Panc1 (cell line): ENCODE results near the gene RAB12. TPM values are rescaled to one million over a fixed set of nuclear protein-coding genes. Genes with fewer than 3 reads are reported as not detected.

Experiments used
- ATAC-seq: fragments of 200-7000 bp; cut with Tn5 transposase; 2 replicates; pipeline ENCODE4 v1.9.1; 2020; ENCODE audit warnings: mild to moderate bottlenecking, moderate library complexity
- BruUV-seq: library from RNA; stranded (reverse); fragments of 400-500 nt; replicated peaks from 2 replicates; lab custom pipeline; 2021; lab: Mats Ljungman, UMichigan
- CTCF ChIA-PET: fragments of 300-600 bp; sonication (Branson Sonifier 250); formaldehyde crosslinking; loops from one replicate; lab custom pipeline; 2022; ENCODE audit warnings: antibody characterized with exemption; lab: Charles Lee
- POLR2A ChIA-PET: fragments of 300-600 bp; sonication (Branson Sonifier 250); formaldehyde crosslinking; loops from one replicate; lab custom pipeline; 2022; ENCODE audit warnings: antibody characterized with exemption; lab: Charles Lee
- DNase-seq: peaks from one replicate; pipeline ENCODE4 v3.0.0-alpha.2; 2010; ENCODE audit warnings: low read depth, low spot score
- H3K27ac ChIP-seq: 2 replicates; pipeline ENCODE4 v1.5.1; 2011; ENCODE audit warnings: mild to moderate bottlenecking, low read length, inconsistent platforms
- H3K27me3 ChIP-seq: fragments of 200-500 bp; sonication (Bioruptor generic); 2 replicates; pipeline ENCODE4 v1.6.0; 2014; ENCODE audit warnings: low read length, inconsistent platforms; ENCODE audit not compliant: control insufficient read depth, insufficient read depth
- H3K36me3 ChIP-seq: fragments of 200-500 bp; sonication (Bioruptor generic); 2 replicates; pipeline ENCODE4 v1.5.1; 2014; ENCODE audit warnings: inconsistent platforms, mild to moderate bottlenecking, low read length, moderate library complexity; ENCODE audit not compliant: control insufficient read depth, insufficient read depth
- H3K4me1 ChIP-seq: 2 replicates; pipeline ENCODE4 v1.5.1; 2011; ENCODE audit warnings: inconsistent platforms, mild to moderate bottlenecking, low read length, moderate library complexity; ENCODE audit not compliant: control insufficient read depth, insufficient read depth
- H3K4me3 ChIP-seq, 2 experiments: 2 replicates each; pipeline ENCODE4 v1.5.1; 2011 to 2012; ENCODE audit warnings: low read depth in 2 of 2, low read length in 2 of 2, mild to moderate bottlenecking in 2 of 2, inconsistent platforms in 1 of 2, moderate library complexity in 1 of 2
- H3K9me3 ChIP-seq: fragments of 200-500 bp; sonication (Bioruptor generic); 2 replicates; pipeline ENCODE4 v1.5.1; 2014; ENCODE audit warnings: low read depth, mild to moderate bottlenecking, inconsistent platforms, low read length, moderate library complexity; ENCODE audit not compliant: control insufficient read depth, insufficient read depth
- POLR2AphosphoS5 ChIP-seq: IDR thresholded peaks from 2 replicates; pipeline ENCODE4 v1.6.1; 2012; ENCODE audit warnings: mild to moderate bottlenecking, low read depth, low read length, moderate library complexity
- REST ChIP-seq, 2 experiments: IDR thresholded peaks; 2 replicates each; pipeline ENCODE4 v1.6.1; 2011 to 2012; ENCODE audit warnings: low read depth in 2 of 2, control low read depth in 1 of 2, low read length in 1 of 2, mild to moderate bottlenecking in 1 of 2, moderate library complexity in 1 of 2; ENCODE audit not compliant: insufficient read depth in 1 of 2
- SIN3A ChIP-seq: IDR thresholded peaks from 2 replicates; pipeline ENCODE4 v1.6.1; 2012; ENCODE audit warnings: low read depth, mild to moderate bottlenecking, low read length, moderate library complexity, borderline replicate concordance; ENCODE audit not compliant: insufficient read depth
- TCF7L2 ChIP-seq: IDR thresholded peaks from 2 replicates; pipeline ENCODE4 v1.6.1; 2011; ENCODE audit warnings: mild to moderate bottlenecking, low read depth, low read length, inconsistent platforms
- in situ Hi-C: cut with HindIII; loops from 2 replicates; pipeline ENCODE4 v1.10.0; 2016; ENCODE audit warnings: low sequenced_read_pairs, low pct_unique_long_range_greater_than_20kb
- intact Hi-C: fragments of 100-400 bp; cut with micrococcal nuclease; formaldehyde crosslinking; loops from one replicate; pipeline ENCODE4 v1.10.0; 2022; ENCODE audit not compliant: unreplicated experiment
- total RNA-seq: library from RNA; stranded (reverse); gene quantifications from one replicate; pipeline ENCODE4 v1.2.1, GENCODE V29; 2021; ENCODE audit not compliant: unreplicated experiment
- TF ChIP-seq, protein P1 (sequence below): fragments of 450-650 bp; IDR thresholded peaks from 2 replicates; pipeline ENCODE4 v1.5.1; 2017; ENCODE audit warnings: mild to moderate bottlenecking

RAB12 gene
- total RNA-seq, 1 experiment from 2014 or later, result 35.7 TPM

- no TSS peak for BruUV-seq
- no peak for ATAC-seq
- TF ChIP-seq, protein P1, sequence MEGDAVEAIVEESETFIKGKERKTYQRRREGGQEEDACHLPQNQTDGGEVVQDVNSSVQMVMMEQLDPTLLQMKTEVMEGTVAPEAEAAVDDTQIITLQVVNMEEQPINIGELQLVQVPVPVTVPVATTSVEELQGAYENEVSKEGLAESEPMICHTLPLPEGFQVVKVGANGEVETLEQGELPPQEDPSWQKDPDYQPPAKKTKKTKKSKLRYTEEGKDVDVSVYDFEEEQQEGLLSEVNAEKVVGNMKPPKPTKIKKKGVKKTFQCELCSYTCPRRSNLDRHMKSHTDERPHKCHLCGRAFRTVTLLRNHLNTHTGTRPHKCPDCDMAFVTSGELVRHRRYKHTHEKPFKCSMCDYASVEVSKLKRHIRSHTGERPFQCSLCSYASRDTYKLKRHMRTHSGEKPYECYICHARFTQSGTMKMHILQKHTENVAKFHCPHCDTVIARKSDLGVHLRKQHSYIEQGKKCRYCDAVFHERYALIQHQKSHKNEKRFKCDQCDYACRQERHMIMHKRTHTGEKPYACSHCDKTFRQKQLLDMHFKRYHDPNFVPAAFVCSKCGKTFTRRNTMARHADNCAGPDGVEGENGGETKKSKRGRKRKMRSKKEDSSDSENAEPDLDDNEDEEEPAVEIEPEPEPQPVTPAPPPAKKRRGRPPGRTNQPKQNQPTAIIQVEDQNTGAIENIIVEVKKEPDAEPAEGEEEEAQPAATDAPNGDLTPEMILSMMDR, result no peak
- TF ChIP-seq TCF7L2 (no peak), POLR2AphosphoS5 (no peak), REST (IDR thresholded peaks at IDR 0.05; ENCODE audit: insufficient read depth in 1 of 2, low read depth in 2 of 2, low read length in 1 of 2) (no peak), SIN3A (no peak)
- no peak overlapping the region for H3K27ac ChIP-seq
- H3K4me1 ChIP-seq, result no peaks in the 10 kb centered on the region
- no peak for DNase-seq
- no peaks in the 10 kb centered on the region for H3K36me3 ChIP-seq
- H3K9me3 ChIP-seq, result no peaks in the 10 kb centered on the region
- 0 out of 2 replicates have a peak, but pooled peaks cover 2% of the 10 kb centered on the region for H3K27me3 ChIP-seq
- ChIA-PET POLR2A (no interaction called here), CTCF (no interaction called here)
- intact Hi-C loops (no loop called here), in situ Hi-C loops (no loop called here)
- H3K4me3 ChIP-seq, result no peak overlapping the region
Measured at GRCh38 chr18:8561123-8561910, 47.9 kb upstream of the RAB12 start.

DNA sequence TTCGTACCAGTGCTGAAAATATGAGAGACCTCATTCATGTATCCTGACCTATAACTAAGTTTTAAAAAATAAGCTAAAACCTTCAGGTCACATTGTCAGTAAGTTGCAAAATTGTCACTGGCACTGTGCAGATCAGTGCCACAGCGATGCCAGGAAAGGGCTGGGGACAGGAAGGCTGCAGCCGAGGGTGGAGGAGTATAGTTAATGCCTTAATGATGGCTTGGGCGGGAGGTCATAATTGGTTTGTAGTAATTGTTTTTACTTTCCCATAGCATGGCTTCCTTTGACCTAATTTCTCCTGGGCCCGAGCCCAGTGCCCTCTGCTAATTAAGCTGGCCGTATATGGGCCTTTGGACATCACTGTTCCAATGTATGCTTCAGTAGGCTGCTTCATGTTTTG lies 47.2 kb upstream of the RAB12 start:
- Histone ChIP-seq H3K4me3 (no peak overlapping the region), H3K27me3 (0 out of 2 replicates have a peak, but pooled peaks cover 2% of the 10 kb centered on the region), H3K36me3 (no peaks in the 10 kb centered on the region), H3K9me3 (no peaks in the 10 kb centered on the region), H3K27ac (no peak overlapping the region), H3K4me1 (no peaks in the 10 kb centered on the region)
- intact Hi-C loops (no loop called here), in situ Hi-C loops (no loop called here)
- DNase-seq (no peak), ATAC-seq (no peak)
- CTCF ChIA-PET, result no interaction called here
- no TSS peak for BruUV-seq
- POLR2A ChIA-PET, result no interaction called here
- TF ChIP-seq TCF7L2, result no peak
- TF ChIP-seq SIN3A, result no peak
- TF ChIP-seq, protein P1, result no peak
- TF ChIP-seq REST (IDR thresholded peaks at IDR 0.05; ENCODE audit: insufficient read depth in 1 of 2, low read depth in 2 of 2, low read length in 1 of 2), result no peak
- TF ChIP-seq POLR2AphosphoS5, result no peak
